ENCODE data around the gene MALT1.

The MALT1 gene

GRCh38 chr18:58803978-58804377 lies 132.7 kb downstream of the MALT1 start:
- DNase-seq (ENCODE audit: extremely low spot score): no peak
- CTCF ChIA-PET: interaction anchor here (0.9 kb wide), 1 partner anchor 13 kb away, joined by 3 read pairs; no protein-coding TSS in a partner anchor
- TF ChIP-seq, protein P1, sequence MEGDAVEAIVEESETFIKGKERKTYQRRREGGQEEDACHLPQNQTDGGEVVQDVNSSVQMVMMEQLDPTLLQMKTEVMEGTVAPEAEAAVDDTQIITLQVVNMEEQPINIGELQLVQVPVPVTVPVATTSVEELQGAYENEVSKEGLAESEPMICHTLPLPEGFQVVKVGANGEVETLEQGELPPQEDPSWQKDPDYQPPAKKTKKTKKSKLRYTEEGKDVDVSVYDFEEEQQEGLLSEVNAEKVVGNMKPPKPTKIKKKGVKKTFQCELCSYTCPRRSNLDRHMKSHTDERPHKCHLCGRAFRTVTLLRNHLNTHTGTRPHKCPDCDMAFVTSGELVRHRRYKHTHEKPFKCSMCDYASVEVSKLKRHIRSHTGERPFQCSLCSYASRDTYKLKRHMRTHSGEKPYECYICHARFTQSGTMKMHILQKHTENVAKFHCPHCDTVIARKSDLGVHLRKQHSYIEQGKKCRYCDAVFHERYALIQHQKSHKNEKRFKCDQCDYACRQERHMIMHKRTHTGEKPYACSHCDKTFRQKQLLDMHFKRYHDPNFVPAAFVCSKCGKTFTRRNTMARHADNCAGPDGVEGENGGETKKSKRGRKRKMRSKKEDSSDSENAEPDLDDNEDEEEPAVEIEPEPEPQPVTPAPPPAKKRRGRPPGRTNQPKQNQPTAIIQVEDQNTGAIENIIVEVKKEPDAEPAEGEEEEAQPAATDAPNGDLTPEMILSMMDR (IDR thresholded peaks at IDR 0.05; ENCODE audit: control extremely low read depth, extremely low read depth, low read depth, missing control alignments): no peak
- POLR2A ChIA-PET: no interaction called here
